Stimulated activated CD8-positive, alpha-beta memory T cell treated with anti-CD3 and anti-CD28 coated beads, Interleukin-4, amount 100 ng/mL, for 24 hours (primary cell): ENCODE results near the gene F3.

ENCODE experiments used
- DNase-seq: peaks from one replicate; pipeline ENCODE4 v3.0.0-alpha.2; 2020; ENCODE audit warnings: low read depth

F3 gene

GRCh38 chr1:94527447-94528031 is 14.0 kb downstream of the F3 start:
- no peak for DNase-seq

GRCh38 chr1:94526152-94526980 is 15.2 kb downstream of the F3 start:
- DNase-seq = no peak

DNA sequence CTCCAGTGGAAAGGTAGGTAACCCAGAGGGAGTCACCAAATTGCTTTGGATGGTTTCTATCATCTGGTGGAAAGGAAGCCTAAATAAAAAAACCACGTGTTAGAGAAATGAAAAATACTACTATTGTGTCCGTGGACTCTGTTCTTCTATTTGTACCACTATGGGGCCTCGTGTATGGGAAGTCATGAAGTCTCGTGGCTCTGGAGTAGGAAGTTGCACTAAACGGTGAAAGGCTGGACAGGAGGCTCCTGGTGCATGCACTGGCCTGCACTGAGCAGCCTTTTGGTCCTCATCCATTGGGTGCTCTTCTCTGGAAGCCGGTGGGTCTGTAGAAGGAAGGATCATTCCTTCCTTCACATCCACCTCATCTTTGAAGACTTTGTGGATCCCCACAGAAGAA is 17.0 kb downstream of the F3 start:
- DNase-seq = no peak

DNA sequence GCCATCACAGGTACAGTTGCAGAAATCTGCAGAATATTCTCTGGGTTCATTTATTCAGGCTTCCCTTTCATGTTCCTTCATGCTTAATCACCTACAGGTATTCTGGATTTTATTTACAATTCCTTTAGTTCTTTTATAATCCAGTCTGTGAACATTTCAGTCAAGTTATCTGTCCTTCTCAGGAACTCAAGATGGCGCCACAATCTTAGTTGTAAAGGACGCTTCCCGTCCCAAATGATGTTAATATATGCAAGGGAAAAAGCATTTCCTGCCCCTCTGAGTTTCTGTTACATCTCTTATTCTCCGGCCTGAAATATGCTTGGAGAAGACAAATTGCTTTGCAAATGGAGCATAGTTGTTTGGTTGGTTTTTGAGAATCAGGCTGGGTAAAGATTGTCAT is 19.3 kb downstream of the F3 start:
- DNase-seq = no peak

GRCh38 chr1:94519351-94519750 is 22.2 kb downstream of the F3 start:
- no peak for DNase-seq

DNA sequence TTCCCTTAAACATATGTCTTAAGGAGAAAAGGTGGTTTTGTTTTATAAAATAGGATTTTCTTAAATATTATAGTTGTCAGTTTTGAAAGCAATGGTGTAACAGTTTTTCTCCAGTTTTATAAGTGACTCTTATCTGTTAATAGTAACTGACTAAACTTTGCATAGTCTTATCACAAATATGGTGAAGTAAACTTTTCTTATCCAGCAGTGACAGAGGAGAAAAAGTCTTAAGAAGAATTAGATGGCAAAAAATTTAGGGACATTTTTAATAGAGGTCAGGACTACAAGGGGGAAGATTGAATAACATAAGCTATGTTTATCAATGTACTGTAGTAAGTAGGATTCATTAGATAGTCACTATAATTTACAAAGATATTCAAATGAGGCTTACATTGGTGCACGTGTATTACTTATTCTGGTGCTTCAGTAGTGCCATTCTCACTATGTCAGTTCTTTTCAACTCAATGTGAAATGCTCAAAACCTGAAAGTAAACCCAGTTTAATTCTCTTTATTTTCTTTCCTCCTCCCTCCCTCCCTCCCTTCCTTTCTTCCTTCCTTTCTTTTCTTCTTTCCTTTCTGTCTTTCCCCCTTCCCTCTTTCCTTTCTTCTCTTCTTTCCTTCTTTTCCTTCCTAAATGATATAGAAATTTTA is 26.1 kb downstream of the F3 start:
- DNase-seq = no peak

DNA sequence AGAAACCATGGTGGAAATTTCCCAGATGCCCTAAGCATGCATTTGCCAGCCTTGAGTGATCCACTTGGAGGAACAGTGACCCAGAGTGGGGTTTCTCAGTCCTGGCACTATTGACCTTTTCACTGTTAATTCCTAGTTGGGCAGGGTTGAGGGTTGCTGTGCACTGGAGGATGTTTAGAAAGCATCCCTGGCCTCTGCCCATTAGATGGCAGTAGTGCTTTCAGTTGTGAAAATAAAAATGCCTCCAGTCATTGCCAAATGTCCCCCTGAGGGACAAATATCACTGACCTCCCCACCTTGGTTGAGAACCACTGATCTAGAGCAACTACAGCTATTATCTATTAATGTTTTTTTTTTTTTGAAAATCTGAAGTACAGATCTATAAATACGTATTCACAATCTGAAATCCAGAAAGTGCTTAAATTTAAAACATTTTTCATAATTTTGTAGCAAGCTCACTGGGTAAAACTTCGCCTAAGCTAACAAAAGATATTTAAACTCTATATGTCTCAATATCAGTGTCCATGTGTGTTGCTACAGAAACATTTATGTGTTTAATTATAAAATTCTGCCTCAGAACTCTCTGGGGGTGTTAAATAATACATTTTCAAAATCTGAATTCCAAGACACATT is 27.3 kb downstream of the F3 start:
- DNase-seq = no peak

- DNase-seq = no peak
Observed at GRCh38 chr1:94512816-94513215, 28.7 kb downstream of the F3 start.

DNA sequence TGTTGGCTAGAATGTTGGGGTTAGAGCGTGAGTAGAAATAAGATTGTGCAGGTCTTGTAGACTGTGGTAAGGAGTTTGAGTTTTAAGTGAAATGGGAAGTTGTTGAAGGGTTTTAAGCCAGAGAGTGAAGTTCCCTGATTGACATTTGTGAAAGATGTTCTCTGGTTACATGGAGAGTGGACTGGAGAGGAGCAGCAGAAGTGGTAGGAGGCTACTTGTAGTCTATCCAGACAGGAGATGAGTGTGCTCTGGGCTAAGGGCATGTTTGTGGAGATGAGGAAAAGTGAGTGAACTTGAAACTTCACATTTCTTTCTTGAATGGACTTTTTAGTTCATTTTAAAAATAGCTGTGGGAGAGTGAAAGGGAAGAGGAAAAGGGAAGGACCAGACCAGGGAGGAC is 37.0 kb downstream of the F3 start:
- no peak for DNase-seq

GRCh38 chr1:94503153-94503552 is 38.4 kb downstream of the F3 start:
- DNase-seq = no peak

DNA sequence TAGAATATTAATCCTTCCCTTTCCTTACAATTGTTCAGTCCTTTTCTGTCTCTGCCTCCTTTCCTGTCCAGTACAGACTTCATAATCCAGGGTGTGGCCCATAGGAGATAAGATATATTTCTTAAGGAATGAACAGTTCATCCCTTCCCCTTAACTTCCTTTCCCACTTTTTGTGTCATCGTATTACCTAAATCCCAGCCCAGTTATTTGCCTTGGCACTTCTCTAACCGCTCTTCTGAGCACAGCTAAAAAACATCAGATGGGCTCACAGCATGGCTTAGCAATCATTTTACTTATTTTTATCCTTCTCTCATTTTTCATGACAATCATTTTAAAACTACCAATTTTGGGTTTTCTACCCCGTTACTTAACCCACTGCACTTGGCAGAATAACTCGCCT is 39.6 kb downstream of the F3 start:
- DNase-seq = no peak

GRCh38 chr1:94501426-94501825 is 40.1 kb downstream of the F3 start:
- no peak for DNase-seq

DNA sequence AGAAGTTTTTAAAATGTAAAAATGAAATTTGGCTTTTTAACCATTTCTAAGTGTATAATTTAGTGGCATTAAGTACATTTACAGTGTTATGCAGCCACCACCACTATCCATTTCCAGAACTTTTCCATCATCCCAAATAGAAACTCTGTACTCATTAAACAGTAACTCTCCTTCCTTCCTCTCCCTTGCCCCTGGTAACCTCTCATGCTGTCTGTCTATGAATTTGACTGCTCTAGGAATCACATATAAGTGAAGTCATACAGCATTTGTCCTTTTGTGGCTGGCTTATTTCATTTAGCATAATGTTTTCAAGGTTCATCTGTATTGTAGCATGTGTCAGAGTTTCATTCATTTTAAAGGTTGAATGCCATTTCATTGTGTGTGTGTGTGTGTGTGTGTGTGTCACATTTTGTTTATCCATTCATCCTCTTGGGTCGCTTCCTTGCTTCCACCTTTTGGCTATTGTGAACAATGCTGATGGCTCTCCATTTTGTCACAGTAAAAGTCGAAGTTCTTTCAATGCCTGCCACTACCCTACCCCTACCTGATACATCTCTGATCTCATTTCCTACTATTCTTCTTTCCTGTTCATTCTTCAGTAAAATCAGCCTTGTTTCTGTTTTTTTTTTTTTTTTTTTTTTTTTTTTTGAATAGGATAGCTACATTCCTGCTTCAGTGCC is 45.3 kb downstream of the F3 start:
- no peak for DNase-seq

DNA sequence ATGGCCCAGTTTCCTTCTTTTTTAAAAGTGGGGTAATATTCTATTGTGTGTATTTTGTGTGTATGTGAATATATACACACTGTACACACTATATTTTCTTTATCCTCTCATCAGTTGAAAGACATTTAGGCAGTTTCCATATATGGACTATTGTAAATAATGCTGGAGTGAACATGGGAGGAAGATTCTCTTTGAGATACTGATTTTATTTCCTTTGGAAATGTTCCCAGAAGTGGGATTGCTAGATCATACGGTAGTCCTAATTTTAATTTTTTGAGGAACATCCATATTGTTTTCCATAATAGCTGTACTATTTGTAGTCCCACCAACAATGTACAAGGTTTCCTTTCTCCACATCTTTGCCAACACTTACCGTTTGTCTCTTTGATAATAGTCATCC is 51.0 kb downstream of the F3 start:
- DNase-seq = no peak

- no peak for DNase-seq
Observed at GRCh38 chr1:94486990-94487389, 54.6 kb downstream of the F3 start.

- DNase-seq = no peak
Observed at GRCh38 chr1:94481473-94481933, 60.1 kb downstream of the F3 start.

DNA sequence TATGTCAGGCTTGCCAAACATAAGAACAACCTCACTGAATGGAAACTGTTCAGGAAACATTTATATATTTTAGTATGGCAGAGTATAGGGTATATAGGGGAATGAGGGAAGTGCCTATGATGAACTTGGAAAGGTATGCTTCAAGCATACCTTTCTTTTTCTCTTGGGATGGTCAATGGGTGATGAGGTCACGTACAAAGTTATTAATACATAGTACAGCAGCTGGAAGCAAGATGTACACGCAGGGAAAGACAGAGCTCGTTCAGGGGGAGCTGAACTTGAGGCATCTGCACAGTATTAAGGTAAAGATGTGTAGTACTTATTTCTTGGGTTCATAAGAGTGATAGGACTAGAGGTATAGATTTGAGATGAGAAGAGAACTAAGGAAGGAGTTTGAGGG is 61.9 kb downstream of the F3 start:
- no peak for DNase-seq
